Ovary (tissue), 9 donors: Measurements from ENCODE around the gene COL9A3. TPM values are rescaled to one million over a fixed set of nuclear protein-coding genes. Genes with fewer than 3 reads are reported as not detected.
"Not testable (repeated sequence)": the region's sequence is repeated elsewhere in the genome, so short reads cannot be mapped to it uniquely, and the experiment has no call there.

Experiments
- DNase-seq, 5 donors: peaks; one replicate each; pipeline ENCODE4 v3.0.0-alpha.2; 2019 to 2020
- H3K27ac ChIP-seq, 2 donors: fragments of 200-600 bp; one replicate each; pipeline versions ENCODE4 v1.5.1 to v1.8.0; 2019 to 2022
- H3K27me3 ChIP-seq: fragments of 200-600 bp; one replicate; pipeline ENCODE4 v1.8.0; 2022
- H3K36me3 ChIP-seq: fragments of 200-600 bp; sonication (generic); one replicate; pipeline ENCODE4 v1.5.1; 2019
- H3K4me1 ChIP-seq: one replicate; pipeline ENCODE4 v1.8.1; 2013; ENCODE audit warnings: mild to moderate bottlenecking, moderate library complexity; ENCODE audit not compliant: insufficient read depth
- H3K4me3 ChIP-seq: fragments of 200-600 bp; sonication (generic); one replicate; pipeline ENCODE4 v1.5.1; 2017
- H3K9me3 ChIP-seq, 2 donors: fragments of 200-600 bp in 1 of 2; sonication (generic) in 1 of 2; one replicate each; pipeline versions ENCODE4 v1.5.1 to v1.8.1; 2013 to 2019; ENCODE audit warnings: mild to moderate bottlenecking in 1 of 2, moderate library complexity in 1 of 2
- EP300 ChIP-seq: sonication (generic); formaldehyde crosslinking; IDR thresholded peaks from one replicate; pipeline ENCODE4 v1.6.1; 2017; ENCODE audit warnings: antibody characterized with exemption
- POLR2A ChIP-seq: fragments of 450-650 bp; IDR thresholded peaks from one replicate; pipeline ENCODE4 v1.6.1; 2017; ENCODE audit warnings: antibody characterized with exemption, mild to moderate bottlenecking, moderate library complexity
- WGBS, 3 donors: extraction: QIAGEN DNeasy Blood & Tissue Kit in 1 of 3; methylation state at CpG; one replicate each; pipeline versions ENCODE4 v1.1.5 to v1.1.7; 2013 to 2017; 5-methylcytosine and 5-hydroxymethylcytosine counted together
- intact Hi-C, 4 donors: fragments of 100-400 bp; cut with DNase I; formaldehyde crosslinking; loops; one replicate each; pipeline versions ENCODE4 v1.11.0 to v1.15.1; 2022 to 2023
- polyA plus RNA-seq, 2 donors: library from polyadenylated mRNA; stranded (reverse); fragments of 200-250 nt in 1 of 2; fragments of 350-450 nt in 1 of 2; fragmentation: Illumina TruSeq in 1 of 2; extraction: RNeasy Lipid Tissue Mini Kit (QIAGEN cat#74804) in 1 of 2; gene quantifications; one replicate each; pipeline ENCODE4 v1.2.3, GENCODE V29; 2013 to 2014
- total RNA-seq, 7 donors: library from RNA; depleted of rRNA in 2 of 7; stranded (reverse); fragments of >200 nt in 2 of 7; fragmentation: NEBNext Ultra II Directional in 3 of 7; extraction: Animal tissue kit (Norgen Biotek cat#: 25700) in 3 of 7; gene quantifications; one replicate each; pipeline versions ENCODE4 v1.1.0 to v1.2.4, GENCODE V29; 2016 to 2023
- TF ChIP-seq, protein P1 (sequence below), 3 donors: fragments of 450-650 bp in 2 of 3; fragments of 200-600 bp in 1 of 3; IDR thresholded peaks; one replicate each; pipeline versions ENCODE4 v1.5.1 to v1.8.0; 2016 to 2022; ENCODE audit warnings: antibody characterized with exemption in 3 of 3, mild to moderate bottlenecking in 1 of 3
- donor health status: DM: no; HTN: no; CAD: no; lungs with moderate emphysema.
- donor health status: DM: no; HTN: no; CAD: no.
- donor health status: Bipolar disorder and iron deficiency.
- donor health status: DM: yes; HTN: yes; CAD: no.
- donor health status: DM: no; HTN: no; CAD: no.
- donor health status: DM: yes; HTN: yes; CAD: no.

COL9A3 gene
- total and polyA plus RNA-seq, 9 donors: 0.65 to 3.0 (median 1.6) TPM; not detected in 1

DNA sequence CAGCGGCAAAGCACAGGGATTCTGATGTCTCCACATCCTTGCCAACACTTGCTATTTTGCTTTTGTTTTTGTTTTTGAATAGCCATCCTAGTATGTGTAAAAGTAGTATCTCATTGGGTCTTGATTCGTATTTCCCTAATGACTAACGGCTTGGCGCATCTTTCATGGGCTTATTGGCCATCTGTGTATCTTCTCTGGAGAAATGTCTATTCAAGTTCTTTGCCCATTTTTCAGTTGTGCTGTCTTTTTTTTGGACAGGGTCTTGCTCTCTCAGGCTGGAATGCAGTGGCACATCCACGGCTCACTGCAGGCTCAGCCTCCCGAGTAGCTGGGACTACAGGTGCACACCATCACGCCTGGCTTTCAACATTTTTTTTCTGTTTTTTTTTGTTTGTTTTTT, 27.3 kb downstream of the COL9A3 start:
- no peaks in the 10 kb centered on the region for H3K36me3 ChIP-seq
- no peak overlapping the region for H3K27ac ChIP-seq
- no peaks in the 10 kb centered on the region for H3K9me3 ChIP-seq
- no peak overlapping the region for H3K4me3 ChIP-seq
- intact Hi-C loops: no loop called here
- no peaks in the 10 kb centered on the region for H3K27me3 ChIP-seq
- TF ChIP-seq, protein P1, sequence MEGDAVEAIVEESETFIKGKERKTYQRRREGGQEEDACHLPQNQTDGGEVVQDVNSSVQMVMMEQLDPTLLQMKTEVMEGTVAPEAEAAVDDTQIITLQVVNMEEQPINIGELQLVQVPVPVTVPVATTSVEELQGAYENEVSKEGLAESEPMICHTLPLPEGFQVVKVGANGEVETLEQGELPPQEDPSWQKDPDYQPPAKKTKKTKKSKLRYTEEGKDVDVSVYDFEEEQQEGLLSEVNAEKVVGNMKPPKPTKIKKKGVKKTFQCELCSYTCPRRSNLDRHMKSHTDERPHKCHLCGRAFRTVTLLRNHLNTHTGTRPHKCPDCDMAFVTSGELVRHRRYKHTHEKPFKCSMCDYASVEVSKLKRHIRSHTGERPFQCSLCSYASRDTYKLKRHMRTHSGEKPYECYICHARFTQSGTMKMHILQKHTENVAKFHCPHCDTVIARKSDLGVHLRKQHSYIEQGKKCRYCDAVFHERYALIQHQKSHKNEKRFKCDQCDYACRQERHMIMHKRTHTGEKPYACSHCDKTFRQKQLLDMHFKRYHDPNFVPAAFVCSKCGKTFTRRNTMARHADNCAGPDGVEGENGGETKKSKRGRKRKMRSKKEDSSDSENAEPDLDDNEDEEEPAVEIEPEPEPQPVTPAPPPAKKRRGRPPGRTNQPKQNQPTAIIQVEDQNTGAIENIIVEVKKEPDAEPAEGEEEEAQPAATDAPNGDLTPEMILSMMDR (IDR thresholded peaks at IDR 0.05): no peak
- DNase-seq: no peak
- no peaks in the 10 kb centered on the region for H3K4me1 ChIP-seq
- 96 to 99% (median 96%) methylated on average over 7 of the region's 7 CpGs for WGBS, 3 donors

DNA sequence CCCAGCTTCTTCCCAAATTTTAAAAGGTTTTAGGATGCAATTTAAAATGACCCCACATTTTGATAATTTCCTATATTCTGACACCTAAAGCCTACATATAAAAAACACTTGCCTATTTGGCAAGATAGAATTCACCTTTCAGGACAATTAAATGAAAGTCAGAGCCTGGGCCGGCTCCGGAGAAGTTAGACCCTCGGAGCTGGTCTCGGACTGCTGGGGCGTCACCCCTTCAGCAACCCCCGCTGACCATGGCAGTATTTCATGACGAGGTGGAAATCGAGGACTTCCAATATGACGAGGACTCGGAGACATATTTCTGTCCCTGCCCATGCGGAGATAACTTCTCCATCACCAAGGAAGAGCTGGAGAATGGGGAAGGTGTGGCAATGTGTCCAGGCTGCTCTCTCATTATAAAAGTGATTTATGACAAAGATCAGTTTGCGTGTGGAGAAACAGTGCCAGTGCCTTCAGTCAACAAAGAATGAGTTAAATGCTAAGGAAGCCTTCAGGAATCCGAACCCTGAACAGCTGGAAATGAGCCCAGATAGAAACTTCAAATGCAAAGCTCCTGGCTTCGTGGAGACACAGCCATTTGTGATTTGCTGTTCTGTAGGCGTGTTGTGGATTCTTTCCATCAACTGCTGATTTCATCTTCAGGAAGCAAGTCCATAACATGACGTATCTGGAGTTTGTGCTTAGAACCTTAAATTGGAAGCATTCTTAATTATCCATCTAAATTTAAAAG, 28.7 kb downstream of the COL9A3 start:
- no peaks in the 10 kb centered on the region for H3K9me3 ChIP-seq
- H3K27me3 ChIP-seq: no peaks in the 10 kb centered on the region
- intact Hi-C loops: no loop called here
- no peaks in the 10 kb centered on the region for H3K4me1 ChIP-seq
- 88 to 93% (median 88%) methylated on average over 16 of the region's 16 CpGs for WGBS, 3 donors
- no peak for DNase-seq
- TF ChIP-seq POLR2A: no peak
- TF ChIP-seq, protein P1 (IDR thresholded peaks at IDR 0.05): no peak
- no peak for TF ChIP-seq EP300
- H3K4me3 ChIP-seq: no peak overlapping the region
- no peak overlapping the region for H3K27ac ChIP-seq
- H3K36me3 ChIP-seq: no peaks in the 10 kb centered on the region

DNA sequence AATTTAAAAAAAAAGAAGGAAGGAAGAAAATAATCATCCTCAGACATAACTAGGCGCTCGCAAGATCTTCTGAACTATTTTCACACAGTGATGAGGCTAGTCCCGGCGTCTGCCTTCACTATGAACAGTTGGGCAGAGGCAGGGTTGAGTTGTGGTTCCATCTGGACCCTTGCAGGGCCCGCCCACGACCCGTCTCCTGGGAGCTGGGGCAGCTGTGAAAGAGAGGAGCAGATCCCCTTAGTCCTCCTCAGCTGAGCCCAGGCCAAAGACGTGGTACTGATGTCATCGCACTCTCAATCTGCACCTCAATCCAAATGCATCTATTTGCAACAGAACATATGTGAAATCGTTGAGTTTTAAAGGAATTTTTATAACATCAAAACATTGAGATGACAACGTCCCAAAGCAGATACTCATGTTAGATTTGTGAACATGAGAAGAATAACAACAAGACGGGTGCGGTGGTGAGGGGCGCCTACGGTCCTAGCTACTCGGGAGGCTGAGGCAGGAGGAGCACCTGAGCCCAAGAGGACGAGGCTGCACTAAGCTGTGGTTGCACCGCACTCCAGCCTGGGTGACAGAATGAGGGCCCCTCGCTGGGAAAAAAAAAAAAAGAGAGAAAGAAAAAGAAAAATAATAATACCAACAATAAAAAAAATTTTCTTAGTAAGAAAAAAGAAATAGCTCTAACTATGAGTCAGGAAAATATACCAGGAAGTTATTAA, 29.5 kb downstream of the COL9A3 start:
- WGBS, 3 donors: 86 to 88% (median 88%) methylated on average over 19 of the region's 19 CpGs
- intact Hi-C loops: no loop called here
- no peaks in the 10 kb centered on the region for H3K36me3 ChIP-seq
- H3K27me3 ChIP-seq: no peaks in the 10 kb centered on the region
- no peak overlapping the region for H3K4me3 ChIP-seq
- DNase-seq: peak in 1 of 5 donors; percentile 17
- H3K9me3 ChIP-seq: no peaks in the 10 kb centered on the region
- H3K4me1 ChIP-seq: no peaks in the 10 kb centered on the region
- no peak overlapping the region for H3K27ac ChIP-seq
- no peak for TF ChIP-seq POLR2A
- TF ChIP-seq, protein P1 (IDR thresholded peaks at IDR 0.05): no peak
- no peak for TF ChIP-seq EP300

DNA sequence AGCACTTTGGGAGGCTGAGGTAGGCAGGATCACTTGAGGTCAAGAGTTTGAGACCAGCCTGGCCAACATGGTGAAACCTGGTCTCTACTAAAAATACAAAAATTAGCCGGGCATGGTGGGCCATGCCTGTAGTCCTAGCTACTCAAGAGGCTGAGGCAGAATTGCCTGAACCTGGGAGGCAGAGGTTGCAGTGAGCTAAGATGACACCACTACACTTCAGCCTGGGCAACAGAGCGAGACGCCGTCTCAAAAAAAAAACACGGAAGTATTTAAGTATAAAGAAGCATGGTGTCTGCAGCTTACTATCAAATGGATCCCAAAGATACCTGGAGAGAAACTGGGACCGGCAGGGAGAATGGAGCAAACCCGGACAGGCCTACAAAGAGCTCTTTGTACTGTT, 32.1 kb downstream of the COL9A3 start:
- WGBS, 3 donors: 91 to 95% (median 95%) methylated on average over 7 of the region's 7 CpGs
- H3K9me3 ChIP-seq, H3K27ac ChIP-seq, H3K4me3 ChIP-seq, intact Hi-C loops, DNase-seq, H3K36me3 ChIP-seq, H3K27me3 ChIP-seq, H3K4me1 ChIP-seq: not testable (repeated sequence)

GRCh38 chr20:62849431-62849830, 32.6 kb downstream of the COL9A3 start:
- no peaks in the 10 kb centered on the region for H3K4me1 ChIP-seq
- H3K9me3 ChIP-seq: no peaks in the 10 kb centered on the region
- no peak overlapping the region for H3K27ac ChIP-seq
- intact Hi-C loops: no loop called here
- no peak overlapping the region for H3K4me3 ChIP-seq
- H3K36me3 ChIP-seq: no peaks in the 10 kb centered on the region
- no peak for TF ChIP-seq POLR2A
- TF ChIP-seq, protein P1 (IDR thresholded peaks at IDR 0.05): no peak
- no peaks in the 10 kb centered on the region for H3K27me3 ChIP-seq
- no peak for DNase-seq
